ENCODE data around the gene TUBGCP6. TPM values are rescaled to one million over a fixed set of nuclear protein-coding genes. Genes with fewer than 3 reads are reported as not detected.

Gene TUBGCP6
- total and polyA plus RNA-seq, 2 experiments from 2014 or later = 18.6 to 47.1 TPM

DNA sequence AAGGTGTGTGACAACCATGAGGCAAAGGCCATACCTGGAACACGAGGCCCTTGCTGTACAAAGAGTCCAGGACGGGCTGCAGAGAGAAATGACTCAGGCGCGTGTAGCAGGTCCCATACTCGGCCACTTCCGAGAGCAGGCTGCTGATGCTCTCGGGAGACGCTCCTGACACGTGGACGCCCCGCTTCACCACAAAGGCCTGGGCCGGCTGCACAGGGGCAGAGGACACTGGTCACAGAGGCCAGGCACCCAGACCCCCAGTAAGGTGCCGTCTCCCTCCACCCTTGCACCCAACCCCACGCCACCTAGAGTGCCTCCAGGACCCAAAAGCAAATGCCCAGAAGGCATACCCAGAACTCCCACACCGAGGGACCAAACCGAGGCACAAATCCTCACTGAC, 15.5 kb downstream of the TUBGCP6 start:
- Mint-ChIP-seq H3K9me3 (peaks cover 3% of the 10 kb centered on the region; the same call in 1 of the 3 replicates), H3K27ac (no peak overlapping the region), H3K4me3 (no peak overlapping the region), H3K27me3 (ENCODE audit: insufficient read depth, low read depth, poor library complexity) (peaks cover 11% of the 10 kb centered on the region), H3K4me1 (no peaks in the 10 kb centered on the region), H3K36me3 (ENCODE audit: low read depth) (peaks cover 13% of the 10 kb centered on the region)
- TF ChIP-seq, protein P1, sequence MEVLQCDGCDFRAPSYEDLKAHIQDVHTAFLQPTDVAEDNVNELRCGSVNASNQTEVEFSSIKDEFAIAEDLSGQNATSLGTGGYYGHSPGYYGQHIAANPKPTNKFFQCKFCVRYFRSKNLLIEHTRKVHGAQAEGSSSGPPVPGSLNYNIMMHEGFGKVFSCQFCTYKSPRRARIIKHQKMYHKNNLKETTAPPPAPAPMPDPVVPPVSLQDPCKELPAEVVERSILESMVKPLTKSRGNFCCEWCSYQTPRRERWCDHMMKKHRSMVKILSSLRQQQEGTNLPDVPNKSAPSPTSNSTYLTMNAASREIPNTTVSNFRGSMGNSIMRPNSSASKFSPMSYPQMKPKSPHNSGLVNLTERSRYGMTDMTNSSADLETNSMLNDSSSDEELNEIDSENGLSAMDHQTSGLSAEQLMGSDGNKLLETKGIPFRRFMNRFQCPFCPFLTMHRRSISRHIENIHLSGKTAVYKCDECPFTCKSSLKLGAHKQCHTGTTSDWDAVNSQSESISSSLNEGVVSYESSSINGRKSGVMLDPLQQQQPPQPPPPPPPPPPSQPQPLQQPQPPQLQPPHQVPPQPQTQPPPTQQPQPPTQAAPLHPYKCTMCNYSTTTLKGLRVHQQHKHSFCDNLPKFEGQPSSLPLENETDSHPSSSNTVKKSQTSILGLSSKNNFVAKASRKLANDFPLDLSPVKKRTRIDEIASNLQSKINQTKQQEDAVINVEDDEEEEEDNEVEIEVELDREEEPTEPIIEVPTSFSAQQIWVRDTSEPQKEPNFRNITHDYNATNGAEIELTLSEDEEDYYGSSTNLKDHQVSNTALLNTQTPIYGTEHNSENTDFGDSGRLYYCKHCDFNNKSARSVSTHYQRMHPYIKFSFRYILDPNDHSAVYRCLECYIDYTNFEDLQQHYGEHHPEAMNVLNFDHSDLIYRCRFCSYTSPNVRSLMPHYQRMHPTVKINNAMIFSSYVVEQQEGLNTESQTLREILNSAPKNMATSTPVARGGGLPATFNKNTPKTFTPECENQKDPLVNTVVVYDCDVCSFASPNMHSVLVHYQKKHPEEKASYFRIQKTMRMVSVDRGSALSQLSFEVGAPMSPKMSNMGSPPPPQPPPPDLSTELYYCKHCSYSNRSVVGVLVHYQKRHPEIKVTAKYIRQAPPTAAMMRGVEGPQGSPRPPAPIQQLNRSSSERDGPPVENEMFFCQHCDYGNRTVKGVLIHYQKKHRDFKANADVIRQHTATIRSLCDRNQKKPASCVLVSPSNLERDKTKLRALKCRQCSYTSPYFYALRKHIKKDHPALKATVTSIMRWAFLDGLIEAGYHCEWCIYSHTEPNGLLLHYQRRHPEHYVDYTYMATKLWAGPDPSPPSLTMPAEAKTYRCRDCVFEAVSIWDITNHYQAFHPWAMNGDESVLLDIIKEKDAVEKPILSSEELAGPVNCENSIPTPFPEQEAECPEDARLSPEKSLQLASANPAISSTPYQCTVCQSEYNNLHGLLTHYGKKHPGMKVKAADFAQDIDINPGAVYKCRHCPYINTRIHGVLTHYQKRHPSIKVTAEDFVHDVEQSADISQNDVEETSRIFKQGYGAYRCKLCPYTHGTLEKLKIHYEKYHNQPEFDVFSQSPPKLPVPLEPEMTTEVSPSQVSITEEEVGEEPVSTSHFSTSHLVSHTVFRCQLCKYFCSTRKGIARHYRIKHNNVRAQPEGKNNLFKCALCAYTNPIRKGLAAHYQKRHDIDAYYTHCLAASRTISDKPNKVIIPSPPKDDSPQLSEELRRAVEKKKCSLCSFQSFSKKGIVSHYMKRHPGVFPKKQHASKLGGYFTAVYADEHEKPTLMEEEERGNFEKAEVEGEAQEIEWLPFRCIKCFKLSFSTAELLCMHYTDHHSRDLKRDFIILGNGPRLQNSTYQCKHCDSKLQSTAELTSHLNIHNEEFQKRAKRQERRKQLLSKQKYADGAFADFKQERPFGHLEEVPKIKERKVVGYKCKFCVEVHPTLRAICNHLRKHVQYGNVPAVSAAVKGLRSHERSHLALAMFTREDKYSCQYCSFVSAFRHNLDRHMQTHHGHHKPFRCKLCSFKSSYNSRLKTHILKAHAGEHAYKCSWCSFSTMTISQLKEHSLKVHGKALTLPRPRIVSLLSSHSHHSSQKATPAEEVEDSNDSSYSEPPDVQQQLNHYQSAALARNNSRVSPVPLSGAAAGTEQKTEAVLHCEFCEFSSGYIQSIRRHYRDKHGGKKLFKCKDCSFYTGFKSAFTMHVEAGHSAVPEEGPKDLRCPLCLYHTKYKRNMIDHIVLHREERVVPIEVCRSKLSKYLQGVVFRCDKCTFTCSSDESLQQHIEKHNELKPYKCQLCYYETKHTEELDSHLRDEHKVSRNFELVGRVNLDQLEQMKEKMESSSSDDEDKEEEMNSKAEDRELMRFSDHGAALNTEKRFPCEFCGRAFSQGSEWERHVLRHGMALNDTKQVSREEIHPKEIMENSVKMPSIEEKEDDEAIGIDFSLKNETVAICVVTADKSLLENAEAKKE (CRISPR knock-in tag; IDR thresholded peaks at IDR 0.05) = no peak
- TF ChIP-seq CREB1 (CRISPR knock-in tag; IDR thresholded peaks at IDR 0.05; ENCODE audit: low read depth) = no peak
- 0 out of 2 replicates have a peak, but pooled peaks cover 3% of the 10 kb centered on the region for H3K79me2 ChIP-seq (replicated peaks; ENCODE audit: insufficient read depth)
- H3K4me2 ChIP-seq = no peak overlapping the region
- no peaks in the 10 kb centered on the region for H3K36me3 ChIP-seq (ENCODE audit: insufficient read depth)
- no peaks in the 10 kb centered on the region for H3K4me1 ChIP-seq (ENCODE audit: insufficient read depth)
- H3K9me2 ChIP-seq (ENCODE audit: insufficient read depth) = no peaks in the 10 kb centered on the region
- no peak for DNase-seq (ENCODE audit: low spot score)
- no peak overlapping the region for H3K4me3 ChIP-seq
- H4K20me1 ChIP-seq (replicated peaks; ENCODE audit: insufficient read depth) = peaks cover 4% of the 10 kb centered on the region
- 0 out of 2 replicates have a peak, but pooled peaks cover 3% of the 10 kb centered on the region for H3F3A ChIP-seq (replicated peaks; ENCODE audit: low read depth)
- no peak overlapping the region for H2AFZ ChIP-seq
- no peak for ATAC-seq
- no peak overlapping the region for H3K27ac ChIP-seq (ENCODE audit: low read depth)
- no peaks in the 10 kb centered on the region for H3K27me3 ChIP-seq (ENCODE audit: insufficient read depth)

DNA sequence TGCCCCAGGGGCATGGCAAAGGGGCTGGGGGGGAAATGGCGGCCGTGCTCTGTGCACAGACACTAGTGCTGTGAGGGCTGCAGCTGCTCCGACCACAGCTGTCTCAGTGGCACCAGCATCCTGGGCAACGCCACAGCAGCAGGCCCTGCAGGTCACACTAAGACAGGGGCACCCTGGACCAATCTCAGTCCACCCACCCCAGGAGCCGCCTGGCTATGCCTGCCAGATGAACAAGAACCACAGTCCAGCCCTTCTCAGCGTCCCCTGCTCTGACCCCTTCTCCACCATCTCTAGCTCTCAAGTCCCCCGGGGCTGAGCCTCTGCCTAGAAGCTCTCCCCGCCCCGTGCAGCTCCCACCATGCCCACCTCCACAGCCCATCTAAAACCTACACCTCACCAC, 16.5 kb downstream of the TUBGCP6 start:
- ATAC-seq (no peak), DNase-seq (ENCODE audit: low spot score) (no peak)
- H3F3A ChIP-seq (replicated peaks; ENCODE audit: low read depth) = 0 out of 2 replicates have a peak, but pooled peaks cover 3% of the 10 kb centered on the region
- H3K27me3 ChIP-seq (ENCODE audit: insufficient read depth) = no peaks in the 10 kb centered on the region
- H3K27ac ChIP-seq (ENCODE audit: low read depth) = no peak overlapping the region
- H3K4me1 Mint-ChIP-seq = no peaks in the 10 kb centered on the region
- H3K36me3 ChIP-seq (ENCODE audit: insufficient read depth) = no peaks in the 10 kb centered on the region
- H3K4me3 ChIP-seq = no peak overlapping the region
- no peaks in the 10 kb centered on the region for H3K4me1 ChIP-seq (ENCODE audit: insufficient read depth)
- H3K9me2 ChIP-seq (ENCODE audit: insufficient read depth) = no peaks in the 10 kb centered on the region
- H3K79me2 ChIP-seq (replicated peaks; ENCODE audit: insufficient read depth) = 0 out of 2 replicates have a peak, but pooled peaks cover 2% of the 10 kb centered on the region
- no peaks in the 10 kb centered on the region for H3K9me3 Mint-ChIP-seq
- peaks cover 8% of the 10 kb centered on the region for H3K27me3 Mint-ChIP-seq (ENCODE audit: insufficient read depth, low read depth, poor library complexity)
- peaks cover 15% of the 10 kb centered on the region for H3K36me3 Mint-ChIP-seq (ENCODE audit: low read depth)
- H3K27ac Mint-ChIP-seq = no peak overlapping the region; the same call in 1 of the 2 replicates
- no peak overlapping the region for H3K4me3 Mint-ChIP-seq
- TF ChIP-seq NANOG (IDR thresholded peaks at IDR 0.05; ENCODE audit: borderline replicate concordance) = no peak
- no peak for TF ChIP-seq EZH2 (IDR thresholded peaks at IDR 0.05; ENCODE audit: low read depth, unreplicated experiment)
- TF ChIP-seq, protein P2, sequence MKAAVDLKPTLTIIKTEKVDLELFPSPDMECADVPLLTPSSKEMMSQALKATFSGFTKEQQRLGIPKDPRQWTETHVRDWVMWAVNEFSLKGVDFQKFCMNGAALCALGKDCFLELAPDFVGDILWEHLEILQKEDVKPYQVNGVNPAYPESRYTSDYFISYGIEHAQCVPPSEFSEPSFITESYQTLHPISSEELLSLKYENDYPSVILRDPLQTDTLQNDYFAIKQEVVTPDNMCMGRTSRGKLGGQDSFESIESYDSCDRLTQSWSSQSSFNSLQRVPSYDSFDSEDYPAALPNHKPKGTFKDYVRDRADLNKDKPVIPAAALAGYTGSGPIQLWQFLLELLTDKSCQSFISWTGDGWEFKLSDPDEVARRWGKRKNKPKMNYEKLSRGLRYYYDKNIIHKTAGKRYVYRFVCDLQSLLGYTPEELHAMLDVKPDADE (IDR thresholded peaks at IDR 0.05) = no peak
- TF ChIP-seq, protein P3, sequence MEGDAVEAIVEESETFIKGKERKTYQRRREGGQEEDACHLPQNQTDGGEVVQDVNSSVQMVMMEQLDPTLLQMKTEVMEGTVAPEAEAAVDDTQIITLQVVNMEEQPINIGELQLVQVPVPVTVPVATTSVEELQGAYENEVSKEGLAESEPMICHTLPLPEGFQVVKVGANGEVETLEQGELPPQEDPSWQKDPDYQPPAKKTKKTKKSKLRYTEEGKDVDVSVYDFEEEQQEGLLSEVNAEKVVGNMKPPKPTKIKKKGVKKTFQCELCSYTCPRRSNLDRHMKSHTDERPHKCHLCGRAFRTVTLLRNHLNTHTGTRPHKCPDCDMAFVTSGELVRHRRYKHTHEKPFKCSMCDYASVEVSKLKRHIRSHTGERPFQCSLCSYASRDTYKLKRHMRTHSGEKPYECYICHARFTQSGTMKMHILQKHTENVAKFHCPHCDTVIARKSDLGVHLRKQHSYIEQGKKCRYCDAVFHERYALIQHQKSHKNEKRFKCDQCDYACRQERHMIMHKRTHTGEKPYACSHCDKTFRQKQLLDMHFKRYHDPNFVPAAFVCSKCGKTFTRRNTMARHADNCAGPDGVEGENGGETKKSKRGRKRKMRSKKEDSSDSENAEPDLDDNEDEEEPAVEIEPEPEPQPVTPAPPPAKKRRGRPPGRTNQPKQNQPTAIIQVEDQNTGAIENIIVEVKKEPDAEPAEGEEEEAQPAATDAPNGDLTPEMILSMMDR (conservative IDR thresholded peaks at IDR 0.05; ENCODE audit: low read depth in 2 of 2) = no peak
- TF ChIP-seq ZNF114 (CRISPR knock-in tag; IDR thresholded peaks at IDR 0.05) = no peak
- peaks cover 9% of the 10 kb centered on the region for H4K20me1 ChIP-seq (replicated peaks; ENCODE audit: insufficient read depth)
- no peak overlapping the region for H2AFZ ChIP-seq
- no peak overlapping the region for H3K4me2 ChIP-seq
